Parathyroid adenoma (tissue), 2 donors: ENCODE measurements around the gene MFAP2.

Experiments
- H2AFZ ChIP-seq: fragments of 300-600 bp; sonication (generic); one replicate; pipeline ENCODE4 v1.7.0; 2017; ENCODE audit warnings: antibody characterized with exemption, mild to moderate bottlenecking
- H3K27ac ChIP-seq: fragments of 300-600 bp; sonication (generic); one replicate; pipeline ENCODE4 v1.7.0; 2017
- H3K27me3 ChIP-seq: fragments of 300-600 bp; sonication (generic); one replicate; pipeline ENCODE4 v1.7.0; 2017; ENCODE audit warnings: low read length; ENCODE audit not compliant: control insufficient read depth, insufficient read depth
- H3K36me3 ChIP-seq: fragments of 300-600 bp; sonication (generic); one replicate; pipeline ENCODE4 v1.7.0; 2017; ENCODE audit warnings: low read length; ENCODE audit not compliant: control insufficient read depth, insufficient read depth
- H3K4me1 ChIP-seq: fragments of 300-600 bp; sonication (generic); one replicate; pipeline ENCODE4 v1.7.0; 2017; ENCODE audit warnings: control low read depth
- H3K4me2 ChIP-seq: fragments of 300-600 bp; sonication (generic); one replicate; pipeline ENCODE4 v1.7.0; 2017; ENCODE audit warnings: low read length
- H3K4me3 ChIP-seq: fragments of 300-600 bp; sonication (generic); one replicate; pipeline ENCODE4 v1.7.0; 2017; ENCODE audit warnings: low read depth, low read length
- H3K79me2 ChIP-seq: fragments of 300-600 bp; sonication (generic); one replicate; pipeline ENCODE4 v1.7.0; 2017; ENCODE audit warnings: control low read depth
- H3K9ac ChIP-seq: fragments of 300-600 bp; sonication (generic); one replicate; pipeline ENCODE4 v1.7.0; 2017; ENCODE audit warnings: mild to moderate bottlenecking
- H3K9me3 ChIP-seq: fragments of 300-600 bp; sonication (generic); one replicate; pipeline ENCODE4 v1.7.0; 2017; ENCODE audit warnings: low read length; ENCODE audit not compliant: control insufficient read depth
- CTCF ChIP-seq: fragments of 300-600 bp; sonication (generic); IDR thresholded peaks from one replicate; pipeline ENCODE4 v1.7.0; 2017; ENCODE audit warnings: antibody characterized with exemption, mild to moderate bottlenecking
- donor health status: primary hyperparathyroidism.

Gene MFAP2

GRCh38 chr1:16971341-16972188 lies 8.9 kb downstream of the MFAP2 start:
- Histone ChIP-seq H2AFZ (no peak overlapping the region), H3K4me2 (no peak overlapping the region), H3K36me3 (no peaks in the 10 kb centered on the region), H3K4me3 (no peak overlapping the region), H3K27ac (no peak overlapping the region), H3K27me3 (no peaks in the 10 kb centered on the region), H3K79me2 (no peaks in the 10 kb centered on the region), H3K9ac (no peak overlapping the region), H3K9me3 (no peaks in the 10 kb centered on the region), H3K4me1 (peaks cover 2% of the 10 kb centered on the region)
- TF ChIP-seq CTCF, result no peak

- Histone ChIP-seq H3K27ac (no peak overlapping the region), H3K9ac (no peak overlapping the region), H3K79me2 (no peaks in the 10 kb centered on the region), H3K4me3 (no peak overlapping the region), H3K4me1 (peaks cover 2% of the 10 kb centered on the region), H3K27me3 (no peaks in the 10 kb centered on the region), H2AFZ (no peak overlapping the region), H3K9me3 (no peaks in the 10 kb centered on the region), H3K4me2 (no peak overlapping the region), H3K36me3 (no peaks in the 10 kb centered on the region)
- no peak for TF ChIP-seq CTCF
Observed at GRCh38 chr1:16970132-16970910, 10.1 kb downstream of the MFAP2 start.

- no peak overlapping the region for H2AFZ ChIP-seq
- H3K9ac ChIP-seq, result no peak overlapping the region
- H3K36me3 ChIP-seq, result no peaks in the 10 kb centered on the region
Observed at GRCh38 chr1:16969651-16970050, 10.8 kb downstream of the MFAP2 start.

GRCh38 chr1:16969057-16969611 lies 11.3 kb downstream of the MFAP2 start:
- no peaks in the 10 kb centered on the region for H3K36me3 ChIP-seq
- no peak for TF ChIP-seq CTCF
- no peak overlapping the region for H3K4me3 ChIP-seq
- no peak overlapping the region for H3K27ac ChIP-seq
- no peaks in the 10 kb centered on the region for H3K9me3 ChIP-seq
- H3K4me2 ChIP-seq, result no peak overlapping the region
- H3K27me3 ChIP-seq, result no peaks in the 10 kb centered on the region
- H3K9ac ChIP-seq, result no peak overlapping the region
- peaks cover 2% of the 10 kb centered on the region for H3K4me1 ChIP-seq
- H2AFZ ChIP-seq, result no peak overlapping the region
- H3K79me2 ChIP-seq, result no peaks in the 10 kb centered on the region

More at GRCh38 chr1:16969651-16970050, 10.8 kb downstream of the MFAP2 start:
- Histone ChIP-seq H3K4me2 (no peak overlapping the region), H3K4me3 (no peak overlapping the region), H3K4me1 (peaks cover 2% of the 10 kb centered on the region), H3K79me2 (no peaks in the 10 kb centered on the region), H3K9me3 (no peaks in the 10 kb centered on the region), H3K27ac (no peak overlapping the region), H3K27me3 (no peaks in the 10 kb centered on the region)
- TF ChIP-seq CTCF, result no peak
